Tibial artery (tissue), 4 donors: ENCODE data around the gene THSD7B.

Experiments used
- DNase-seq, 2 donors: peaks; one replicate each; pipeline ENCODE4 v3.0.0-alpha.2; 2019
- H3K27ac ChIP-seq, 2 donors: fragments of 200-600 bp; sonication (generic) in 1 of 2; 1 replicate in 1 of 2; 2 replicates in 1 of 2; pipeline ENCODE4 v1.5.1; 2018 to 2019; ENCODE audit warnings: mild to moderate bottlenecking in 1 of 2
- H3K27me3 ChIP-seq, 2 donors: fragments of 200-600 bp; sonication (generic) in 1 of 2; one replicate each; pipeline versions ENCODE4 v1.5.1 to v1.6.0; 2016 to 2019
- H3K36me3 ChIP-seq, 3 donors: fragments of 200-600 bp; sonication (generic) in 2 of 3; one replicate each; pipeline ENCODE4 v1.5.1; 2016 to 2019; ENCODE audit warnings: mild to moderate bottlenecking in 2 of 3
- H3K4me1 ChIP-seq, 4 donors: fragments of 200-600 bp; sonication (generic) in 2 of 4; 1 replicate in 3 of 4; 2 replicates in 1 of 4; pipeline ENCODE4 v1.5.1; 2016 to 2019
- H3K4me3 ChIP-seq, 2 donors: fragments of 200-600 bp; sonication (generic) in 1 of 2; 1 replicate in 1 of 2; 2 replicates in 1 of 2; pipeline ENCODE4 v1.5.1; 2018 to 2019; ENCODE audit warnings: mild to moderate bottlenecking in 2 of 2
- H3K9me3 ChIP-seq, 3 donors: fragments of 200-600 bp; sonication (generic) in 1 of 3; one replicate each; pipeline ENCODE4 v1.5.1; 2016 to 2019
- CTCF ChIP-seq, 2 experiments: fragments of 200-600 bp in 1 of 2; fragments of 450-650 bp in 1 of 2; IDR thresholded peaks; one replicate each; pipeline ENCODE4 v1.5.1; 2017 to 2019; ENCODE audit warnings: antibody characterized with exemption in 2 of 2, mild to moderate bottlenecking in 1 of 2, moderate library complexity in 1 of 2
- intact Hi-C: fragments of 100-400 bp; cut with DNase I; formaldehyde crosslinking; loops from one replicate; pipeline ENCODE4 v1.15.0; 2023; ENCODE audit warnings: low total_unique reads

The THSD7B gene

GRCh38 chr2:137208431-137208891 lies 443.1 kb downstream of the THSD7B start:
- no peak for TF ChIP-seq CTCF (IDR thresholded peaks at IDR 0.05)
- Histone ChIP-seq H3K27ac (no peak overlapping the region), H3K4me3 (no peak overlapping the region), H3K4me1 (no peaks in the 10 kb centered on the region), H3K9me3 (no peaks in the 10 kb centered on the region), H3K36me3 (no peaks in the 10 kb centered on the region), H3K27me3 (no peaks in the 10 kb centered on the region)
- intact Hi-C loops: no loop called here
- DNase-seq: no peak

- Histone ChIP-seq H3K27me3 (no peaks in the 10 kb centered on the region), H3K9me3 (no peaks in the 10 kb centered on the region), H3K4me1 (no peaks in the 10 kb centered on the region), H3K4me3 (no peak overlapping the region), H3K27ac (no peak overlapping the region), H3K36me3 (no peaks in the 10 kb centered on the region)
- intact Hi-C loops: no loop called here
- TF ChIP-seq CTCF (IDR thresholded peaks at IDR 0.05): no peak
- DNase-seq: no peak
Measured at GRCh38 chr2:137210039-137210438, 444.7 kb downstream of the THSD7B start.

GRCh38 chr2:137211761-137212160 lies 446.4 kb downstream of the THSD7B start:
- Histone ChIP-seq H3K4me3 (no peak overlapping the region), H3K9me3 (no peaks in the 10 kb centered on the region), H3K27me3 (no peaks in the 10 kb centered on the region), H3K36me3 (no peaks in the 10 kb centered on the region), H3K27ac (no peak overlapping the region), H3K4me1 (no peaks in the 10 kb centered on the region)
- intact Hi-C loops: no loop called here
- TF ChIP-seq CTCF (IDR thresholded peaks at IDR 0.05): no peak
- no peak for DNase-seq

- intact Hi-C loops: no loop called here
- Histone ChIP-seq H3K27me3 (no peaks in the 10 kb centered on the region), H3K36me3 (no peaks in the 10 kb centered on the region), H3K27ac (no peak overlapping the region), H3K9me3 (no peaks in the 10 kb centered on the region), H3K4me3 (no peak overlapping the region), H3K4me1 (no peaks in the 10 kb centered on the region)
- TF ChIP-seq CTCF (IDR thresholded peaks at IDR 0.05): no peak
- no peak for DNase-seq
Measured at GRCh38 chr2:137220438-137220993, 455.2 kb downstream of the THSD7B start.

GRCh38 chr2:137221797-137222492 lies 456.6 kb downstream of the THSD7B start:
- intact Hi-C loops: no loop called here
- Histone ChIP-seq H3K27me3 (no peaks in the 10 kb centered on the region), H3K9me3 (no peaks in the 10 kb centered on the region), H3K27ac (no peak overlapping the region), H3K4me1 (no peaks in the 10 kb centered on the region), H3K4me3 (no peak overlapping the region), H3K36me3 (no peaks in the 10 kb centered on the region)
- no peak for DNase-seq
- TF ChIP-seq CTCF (IDR thresholded peaks at IDR 0.05): no peak
